GM13976 (cell line): ENCODE data around the gene C10orf105.

ENCODE experiments used
- DNase-seq: peaks from one replicate; pipeline ENCODE4 v3.0.0; 2012; ENCODE audit warnings: low spot score
- CTCF ChIP-seq: IDR thresholded peaks from 2 replicates; pipeline ENCODE4 v1.5.1; 2012; ENCODE audit warnings: borderline replicate concordance, mild to moderate bottlenecking; ENCODE audit not compliant: insufficient read depth; ENCODE audit errors: extremely low read depth, missing control alignments, control extremely low read depth
- in situ Hi-C: fragments of 300-500 bp; cut with MboI; formaldehyde crosslinking; loops from one replicate; pipeline ENCODE4 v1.12.0; 2022; ENCODE audit warnings: low sequenced_read_pairs, mixed read lengths, inconsistent platforms; ENCODE audit not compliant: unreplicated experiment

Gene C10orf105

GRCh38 chr10:71747039-71747531 lies 27.5 kb upstream of the C10orf105 start:
- DNase-seq = no peak
- TF ChIP-seq CTCF = no peak
- in situ Hi-C loops = no loop called here

- in situ Hi-C loops = no loop called here
- DNase-seq = no peak
- TF ChIP-seq CTCF = no peak
These were observed 26.9 kb upstream of the C10orf105 start for GRCh38 chr10:71746344-71747037.

- DNase-seq = no peak
- in situ Hi-C loops = no loop called here
- no peak for TF ChIP-seq CTCF
These were observed 26.2 kb upstream of the C10orf105 start for GRCh38 chr10:71745664-71746250.

- in situ Hi-C loops = no loop called here
- no peak for TF ChIP-seq CTCF
- no peak for DNase-seq
These were observed 25.5 kb upstream of the C10orf105 start for GRCh38 chr10:71744897-71745663.

GRCh38 chr10:71743866-71744265 lies 24.3 kb upstream of the C10orf105 start:
- DNase-seq = no peak
- in situ Hi-C loops = no loop called here
- TF ChIP-seq CTCF = no peak

- in situ Hi-C loops = no loop called here
- TF ChIP-seq CTCF = no peak
- no peak for DNase-seq
These were observed 23.7 kb upstream of the C10orf105 start for GRCh38 chr10:71743089-71743838.
